Neural cell (in vitro differentiated cells): ENCODE data around the gene ELP1. TPM values are rescaled to one million over a fixed set of nuclear protein-coding genes. Genes with fewer than 3 reads are reported as not detected.

Experiments used
- H2AFZ ChIP-seq: fragments of 200-600, 300-800 bp; sonication (generic), shearing (Covaris generic); 2 replicates; pipeline ENCODE4 v1.6.0; 2014; ENCODE audit warnings: low read depth, mild to moderate bottlenecking, antibody characterized with exemption, low read length, moderate library complexity
- H3F3A ChIP-seq: fragments of 200-600 bp; shearing (Covaris generic); 2 replicates; pipeline ENCODE4 v1.6.1; 2016; ENCODE audit warnings: mild to moderate bottlenecking, moderate library complexity, mixed read lengths, antibody characterized with exemption, low read length; ENCODE audit not compliant: insufficient read depth, poor library complexity, severe bottlenecking
- H3K27ac ChIP-seq: fragments of 200-600, 300-800 bp; sonication (generic), shearing (Covaris generic); 2 replicates; pipeline ENCODE4 v1.5.1; 2014; ENCODE audit warnings: mild to moderate bottlenecking, low read length, moderate library complexity
- H3K27me3 ChIP-seq: fragments of 300-800, 200-600 bp; sonication (generic), shearing (Covaris generic); 2 replicates; pipeline ENCODE4 v1.6.0; 2014; ENCODE audit warnings: mild to moderate bottlenecking, low read depth, low read length, moderate library complexity; ENCODE audit not compliant: insufficient read depth
- H3K36me3 ChIP-seq: fragments of 300-800, 200-600 bp; sonication (generic), shearing (Covaris generic); 2 replicates; pipeline ENCODE4 v1.5.1; 2014; ENCODE audit warnings: mild to moderate bottlenecking, antibody characterized with exemption, low read length, moderate library complexity; ENCODE audit not compliant: insufficient read depth
- H3K4me2 ChIP-seq: fragments of 300-800, 200-600 bp; sonication (generic), shearing (Covaris generic); 2 replicates; pipeline ENCODE4 v1.6.0; 2014; ENCODE audit warnings: mild to moderate bottlenecking, low read length
- H3K4me3 ChIP-seq: fragments of 300-800, 200-600 bp; sonication (generic), shearing (Covaris generic); 2 replicates; pipeline ENCODE4 v1.5.1; 2014; ENCODE audit warnings: mild to moderate bottlenecking, low read length, moderate library complexity
- H3K79me2 ChIP-seq: fragments of 200-600 bp; shearing (Covaris generic); replicated peaks from 2 replicates; pipeline ENCODE4 v1.6.0; 2014; ENCODE audit warnings: mild to moderate bottlenecking, low read length, moderate library complexity; ENCODE audit not compliant: insufficient read depth
- H3K9ac ChIP-seq: fragments of 300-800, 200-600 bp; sonication (generic), shearing (Covaris generic); 2 replicates; pipeline ENCODE4 v1.6.1; 2016; ENCODE audit warnings: mild to moderate bottlenecking, low read length, mixed read lengths
- H3K9me2 ChIP-seq: fragments of 200-600 bp; shearing (Covaris generic); 2 replicates; pipeline ENCODE4 v1.6.1; 2016; ENCODE audit warnings: mild to moderate bottlenecking, low read length, mixed read lengths; ENCODE audit not compliant: insufficient read depth
- H3K9me3 ChIP-seq: fragments of 200-600, 300-800 bp; sonication (generic), shearing (Covaris generic); 2 replicates; pipeline ENCODE4 v1.6.1; 2016; ENCODE audit warnings: mild to moderate bottlenecking, mixed run types, low read length, moderate library complexity, mixed read lengths
- H4K20me1 ChIP-seq: fragments of 200-600 bp; shearing (Covaris generic); 2 replicates; pipeline ENCODE4 v1.6.1; 2016; ENCODE audit warnings: mild to moderate bottlenecking, mixed run types; ENCODE audit not compliant: insufficient read depth
- EP300 ChIP-seq: fragments of 450-650 bp; conservative IDR thresholded peaks from 2 replicates; pipeline ENCODE4 v1.6.1; 2014; ENCODE audit warnings: antibody characterized with exemption, mild to moderate bottlenecking, moderate library complexity; ENCODE audit not compliant: poor library complexity, severe bottlenecking
- EZH2 ChIP-seq: fragments of 200-600, 300-800 bp; shearing (Covaris generic), sonication (generic); IDR thresholded peaks from 2 replicates; pipeline ENCODE4 v1.6.1; 2014; ENCODE audit warnings: antibody characterized with exemption, low read length, borderline replicate concordance, mild to moderate bottlenecking; ENCODE audit not compliant: insufficient read depth, poor library complexity, severe bottlenecking
- MXI1 ChIP-seq: fragments of 450-650 bp; conservative IDR thresholded peaks from 2 replicates; pipeline ENCODE4 v1.6.1; 2014; ENCODE audit warnings: antibody characterized with exemption, mild to moderate bottlenecking; ENCODE audit not compliant: poor library complexity, severe bottlenecking
- POLR2AphosphoS5 ChIP-seq: IDR thresholded peaks from 2 replicates; pipeline ENCODE4 v1.6.1; 2012
- RAD21 ChIP-seq: fragments of 450-650 bp; conservative IDR thresholded peaks from 2 replicates; pipeline ENCODE4 v1.6.1; 2014; ENCODE audit warnings: antibody characterized with exemption, mild to moderate bottlenecking, moderate library complexity
- SMC3 ChIP-seq: fragments of 450-650 bp; conservative IDR thresholded peaks from 2 replicates; pipeline ENCODE4 v1.6.1; 2014; ENCODE audit warnings: antibody characterized with exemption, mild to moderate bottlenecking, moderate library complexity; ENCODE audit not compliant: poor library complexity
- TAF1 ChIP-seq: IDR thresholded peaks from 2 replicates; pipeline ENCODE4 v1.6.1; 2012; ENCODE audit warnings: low read depth
- polyA plus RNA-seq: library from polyadenylated mRNA; depleted of rRNA; stranded (reverse); fragments of >200 nt; gene quantifications from 2 replicates; pipeline ENCODE4 v1.2.3, GENCODE V29; 2014
- TF ChIP-seq, protein P1 (sequence below): IDR thresholded peaks from 2 replicates; pipeline ENCODE4 v1.6.1; 2012; ENCODE audit warnings: borderline replicate concordance
- TF ChIP-seq, protein P2 (sequence below): fragments of 450-650 bp; IDR thresholded peaks from 2 replicates; pipeline ENCODE4 v1.5.1; 2014; ENCODE audit warnings: antibody characterized with exemption, mild to moderate bottlenecking, moderate library complexity; ENCODE audit not compliant: poor library complexity, severe bottlenecking

The ELP1 gene
- polyA plus RNA-seq, 1 donor from 2014 or later, result 112 TPM

- Histone ChIP-seq H3K27me3 (no peaks in the 10 kb centered on the region), H3K9ac (no peak overlapping the region), H3K79me2 (no peaks in the 10 kb centered on the region), H3K4me3 (no peak overlapping the region), H3K4me2 (no peak overlapping the region), H3K36me3 (no peaks in the 10 kb centered on the region), H3K9me2 (no peaks in the 10 kb centered on the region), H2AFZ (no peak overlapping the region), H3K9me3 (no peaks in the 10 kb centered on the region), H3F3A (no peaks in the 10 kb centered on the region), H4K20me1 (no peaks in the 10 kb centered on the region), H3K27ac (no peak overlapping the region)
- TF ChIP-seq RAD21 (no peak), POLR2AphosphoS5 (no peak), SMC3 (no peak), EZH2 (no peak), MXI1 (no peak), TAF1 (no peak), EP300 (no peak)
- TF ChIP-seq, protein P1, sequence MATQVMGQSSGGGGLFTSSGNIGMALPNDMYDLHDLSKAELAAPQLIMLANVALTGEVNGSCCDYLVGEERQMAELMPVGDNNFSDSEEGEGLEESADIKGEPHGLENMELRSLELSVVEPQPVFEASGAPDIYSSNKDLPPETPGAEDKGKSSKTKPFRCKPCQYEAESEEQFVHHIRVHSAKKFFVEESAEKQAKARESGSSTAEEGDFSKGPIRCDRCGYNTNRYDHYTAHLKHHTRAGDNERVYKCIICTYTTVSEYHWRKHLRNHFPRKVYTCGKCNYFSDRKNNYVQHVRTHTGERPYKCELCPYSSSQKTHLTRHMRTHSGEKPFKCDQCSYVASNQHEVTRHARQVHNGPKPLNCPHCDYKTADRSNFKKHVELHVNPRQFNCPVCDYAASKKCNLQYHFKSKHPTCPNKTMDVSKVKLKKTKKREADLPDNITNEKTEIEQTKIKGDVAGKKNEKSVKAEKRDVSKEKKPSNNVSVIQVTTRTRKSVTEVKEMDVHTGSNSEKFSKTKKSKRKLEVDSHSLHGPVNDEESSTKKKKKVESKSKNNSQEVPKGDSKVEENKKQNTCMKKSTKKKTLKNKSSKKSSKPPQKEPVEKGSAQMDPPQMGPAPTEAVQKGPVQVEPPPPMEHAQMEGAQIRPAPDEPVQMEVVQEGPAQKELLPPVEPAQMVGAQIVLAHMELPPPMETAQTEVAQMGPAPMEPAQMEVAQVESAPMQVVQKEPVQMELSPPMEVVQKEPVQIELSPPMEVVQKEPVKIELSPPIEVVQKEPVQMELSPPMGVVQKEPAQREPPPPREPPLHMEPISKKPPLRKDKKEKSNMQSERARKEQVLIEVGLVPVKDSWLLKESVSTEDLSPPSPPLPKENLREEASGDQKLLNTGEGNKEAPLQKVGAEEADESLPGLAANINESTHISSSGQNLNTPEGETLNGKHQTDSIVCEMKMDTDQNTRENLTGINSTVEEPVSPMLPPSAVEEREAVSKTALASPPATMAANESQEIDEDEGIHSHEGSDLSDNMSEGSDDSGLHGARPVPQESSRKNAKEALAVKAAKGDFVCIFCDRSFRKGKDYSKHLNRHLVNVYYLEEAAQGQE, result no peak
- TF ChIP-seq, protein P2, sequence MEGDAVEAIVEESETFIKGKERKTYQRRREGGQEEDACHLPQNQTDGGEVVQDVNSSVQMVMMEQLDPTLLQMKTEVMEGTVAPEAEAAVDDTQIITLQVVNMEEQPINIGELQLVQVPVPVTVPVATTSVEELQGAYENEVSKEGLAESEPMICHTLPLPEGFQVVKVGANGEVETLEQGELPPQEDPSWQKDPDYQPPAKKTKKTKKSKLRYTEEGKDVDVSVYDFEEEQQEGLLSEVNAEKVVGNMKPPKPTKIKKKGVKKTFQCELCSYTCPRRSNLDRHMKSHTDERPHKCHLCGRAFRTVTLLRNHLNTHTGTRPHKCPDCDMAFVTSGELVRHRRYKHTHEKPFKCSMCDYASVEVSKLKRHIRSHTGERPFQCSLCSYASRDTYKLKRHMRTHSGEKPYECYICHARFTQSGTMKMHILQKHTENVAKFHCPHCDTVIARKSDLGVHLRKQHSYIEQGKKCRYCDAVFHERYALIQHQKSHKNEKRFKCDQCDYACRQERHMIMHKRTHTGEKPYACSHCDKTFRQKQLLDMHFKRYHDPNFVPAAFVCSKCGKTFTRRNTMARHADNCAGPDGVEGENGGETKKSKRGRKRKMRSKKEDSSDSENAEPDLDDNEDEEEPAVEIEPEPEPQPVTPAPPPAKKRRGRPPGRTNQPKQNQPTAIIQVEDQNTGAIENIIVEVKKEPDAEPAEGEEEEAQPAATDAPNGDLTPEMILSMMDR, result no peak
Measured at GRCh38 chr9:108963459-108964143, 29.7 kb upstream of the ELP1 start.

DNA sequence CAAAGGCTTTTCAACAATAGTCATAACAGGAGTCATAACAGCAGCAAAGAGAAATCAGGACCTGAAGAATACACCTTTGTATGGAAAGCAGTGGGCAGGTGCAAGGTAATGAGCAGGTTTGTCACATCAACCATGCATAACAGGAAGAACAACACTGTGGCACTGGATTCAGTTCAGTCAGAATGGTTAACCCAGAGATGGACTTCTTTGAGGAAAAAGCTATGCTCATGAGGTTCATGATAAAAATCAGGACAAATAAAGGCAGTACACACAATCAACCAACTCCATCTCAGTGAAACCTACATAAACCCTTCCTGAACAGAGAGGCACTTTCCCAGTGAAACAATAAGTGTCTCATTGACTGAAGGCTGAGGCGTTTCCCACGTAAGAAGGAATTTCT is 27.2 kb upstream of the ELP1 start:
- H3K79me2 ChIP-seq, result no peaks in the 10 kb centered on the region
- no peaks in the 10 kb centered on the region for H3K9me3 ChIP-seq
- no peaks in the 10 kb centered on the region for H3K9me2 ChIP-seq
- H3K27me3 ChIP-seq, result no peaks in the 10 kb centered on the region
- H3K36me3 ChIP-seq, result no peaks in the 10 kb centered on the region
- no peak overlapping the region for H2AFZ ChIP-seq
- no peak overlapping the region for H3K4me3 ChIP-seq
- no peaks in the 10 kb centered on the region for H3F3A ChIP-seq
- TF ChIP-seq POLR2AphosphoS5 (no peak), RAD21 (no peak), MXI1 (no peak), EZH2 (no peak), TAF1 (no peak), EP300 (no peak), SMC3 (no peak)
- TF ChIP-seq, protein P2, result no peak
- TF ChIP-seq, protein P1, result no peak
- no peaks in the 10 kb centered on the region for H4K20me1 ChIP-seq
- no peak overlapping the region for H3K4me2 ChIP-seq
- H3K9ac ChIP-seq, result no peak overlapping the region
- H3K27ac ChIP-seq, result no peak overlapping the region
